Suprapubic skin (tissue), 4 donors: ENCODE measurements around the gene MISP. TPM values are rescaled to one million over a fixed set of nuclear protein-coding genes. Genes with fewer than 3 reads are reported as not detected.
A peak's percentile ranks its signal among the peaks of the same experiment; 100 is the strongest.
"Not testable (repeated sequence)": the region's sequence is repeated elsewhere in the genome, so short reads cannot be mapped to it uniquely, and the experiment has no call there.

Experiments used
- DNase-seq, 2 donors: peaks; one replicate each; pipeline ENCODE4 v3.0.0-alpha.2; 2019; ENCODE audit warnings: low spot score in 2 of 2
- H3K27ac ChIP-seq: fragments of 200-600 bp; sonication (generic); one replicate; pipeline ENCODE4 v1.5.1; 2019
- H3K27me3 ChIP-seq: fragments of 200-600 bp; sonication (generic); one replicate; pipeline ENCODE4 v1.5.1; 2019
- H3K36me3 ChIP-seq: fragments of 200-600 bp; sonication (generic); one replicate; pipeline ENCODE4 v1.5.1; 2019
- H3K4me1 ChIP-seq: fragments of 200-600 bp; sonication (generic); one replicate; pipeline ENCODE4 v1.5.1; 2019
- H3K4me3 ChIP-seq: fragments of 200-600 bp; sonication (generic); one replicate; pipeline ENCODE4 v1.5.1; 2019; ENCODE audit warnings: mild to moderate bottlenecking
- H3K9me3 ChIP-seq: fragments of 200-600 bp; sonication (generic); one replicate; pipeline ENCODE4 v1.5.1; 2019
- EP300 ChIP-seq: sonication (generic); formaldehyde crosslinking; IDR thresholded peaks from one replicate; pipeline ENCODE4 v1.6.1; 2017; ENCODE audit warnings: antibody characterized with exemption
- POLR2A ChIP-seq, 2 donors: fragments of 450-650 bp; IDR thresholded peaks; one replicate each; pipeline ENCODE4 v1.6.1; 2017; ENCODE audit warnings: antibody characterized with exemption in 2 of 2, mild to moderate bottlenecking in 2 of 2, moderate library complexity in 2 of 2
- POLR2AphosphoS5 ChIP-seq, 3 donors: sonication (generic); formaldehyde crosslinking; IDR thresholded peaks; one replicate each; pipeline ENCODE4 v1.6.1; 2017; ENCODE audit warnings: antibody characterized with exemption in 3 of 3
- WGBS: methylation state at CpG from one replicate; pipeline ENCODE4 v1.1.5; 2018; 5-methylcytosine and 5-hydroxymethylcytosine counted together
- total RNA-seq, 4 donors: library from RNA; depleted of rRNA; stranded (reverse); fragments of >200 nt; gene quantifications; one replicate each; pipeline ENCODE4 v1.1.0, GENCODE V29; 2016
- TF ChIP-seq, protein P1 (sequence below), 2 donors: fragments of 200-600 bp in 1 of 2; fragments of 450-650 bp in 1 of 2; sonication (generic) in 1 of 2; IDR thresholded peaks; one replicate each; pipeline ENCODE4 v1.5.1; 2016 to 2019; ENCODE audit warnings: antibody characterized with exemption in 2 of 2, mild to moderate bottlenecking in 1 of 2, moderate library complexity in 1 of 2

Gene MISP, protein sequence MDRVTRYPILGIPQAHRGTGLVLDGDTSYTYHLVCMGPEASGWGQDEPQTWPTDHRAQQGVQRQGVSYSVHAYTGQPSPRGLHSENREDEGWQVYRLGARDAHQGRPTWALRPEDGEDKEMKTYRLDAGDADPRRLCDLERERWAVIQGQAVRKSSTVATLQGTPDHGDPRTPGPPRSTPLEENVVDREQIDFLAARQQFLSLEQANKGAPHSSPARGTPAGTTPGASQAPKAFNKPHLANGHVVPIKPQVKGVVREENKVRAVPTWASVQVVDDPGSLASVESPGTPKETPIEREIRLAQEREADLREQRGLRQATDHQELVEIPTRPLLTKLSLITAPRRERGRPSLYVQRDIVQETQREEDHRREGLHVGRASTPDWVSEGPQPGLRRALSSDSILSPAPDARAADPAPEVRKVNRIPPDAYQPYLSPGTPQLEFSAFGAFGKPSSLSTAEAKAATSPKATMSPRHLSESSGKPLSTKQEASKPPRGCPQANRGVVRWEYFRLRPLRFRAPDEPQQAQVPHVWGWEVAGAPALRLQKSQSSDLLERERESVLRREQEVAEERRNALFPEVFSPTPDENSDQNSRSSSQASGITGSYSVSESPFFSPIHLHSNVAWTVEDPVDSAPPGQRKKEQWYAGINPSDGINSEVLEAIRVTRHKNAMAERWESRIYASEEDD
- 1 to 10 TPM in 2 of 4 donors, under 1 TPM in 1, not detected in 1; 0.60 to 6.5 (median 2.0) TPM for total RNA-seq

DNA sequence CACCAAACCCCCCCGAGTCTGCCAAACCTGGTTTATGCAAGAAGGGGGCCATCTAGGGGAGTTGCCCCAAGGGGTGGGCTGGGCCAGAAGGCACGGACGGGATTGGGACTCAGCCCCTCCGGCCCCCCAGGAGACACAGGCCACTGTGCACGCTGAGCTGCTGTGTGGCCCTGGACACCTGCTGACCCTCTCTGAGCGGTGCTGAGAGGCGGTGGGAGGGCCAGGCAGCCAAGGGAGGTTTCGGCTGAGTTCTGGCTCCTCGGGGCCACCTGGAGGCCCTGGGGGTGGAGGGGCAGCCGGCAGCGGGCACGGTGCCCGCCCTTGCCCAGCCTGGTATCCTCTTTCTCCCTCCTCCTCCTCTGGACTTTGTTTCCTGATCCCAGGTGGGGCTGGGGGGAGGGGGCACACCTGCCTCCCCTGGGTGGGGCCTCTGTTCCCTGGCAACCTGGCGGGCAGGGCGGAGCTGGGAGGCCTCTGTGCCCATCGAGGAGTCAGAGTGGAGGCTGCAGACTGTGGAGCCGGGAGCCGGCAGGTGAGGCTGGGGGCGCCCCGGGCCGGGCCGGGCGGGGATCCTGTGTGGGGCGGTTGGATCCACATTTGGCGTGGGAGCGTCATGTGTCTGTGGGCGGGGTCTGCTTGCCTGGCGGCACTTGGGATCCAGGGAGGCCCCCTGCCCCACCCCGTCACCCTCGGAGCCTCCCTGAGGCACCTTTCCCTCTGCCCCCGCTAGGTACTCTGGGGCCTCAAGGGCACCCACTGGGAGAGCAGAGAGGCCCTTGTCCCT is at the start of gene MISP:
MISP (plus strand) TSS at position 473 of the 784 bp plus-strand sequence. CDS start 5,835 bp downstream, outside the sequence.
- Histone ChIP-seq H3K4me3 (no peak within 1 kb of the TSS), H3K27ac (no peak within 1 kb of the TSS), H3K27me3 (no peaks in the 10 kb centered on the region), H3K36me3 (peaks cover 20% of the 10 kb centered on the region), H3K9me3 (no peaks in the 10 kb centered on the region), H3K4me1 (peaks cover 18% of the 10 kb centered on the region)
- 14% methylated on average over 6 of the region's 31 CpGs for WGBS
- DNase-seq = peak in 1 of 2 donors; percentile 66
- TF ChIP-seq, protein P1, sequence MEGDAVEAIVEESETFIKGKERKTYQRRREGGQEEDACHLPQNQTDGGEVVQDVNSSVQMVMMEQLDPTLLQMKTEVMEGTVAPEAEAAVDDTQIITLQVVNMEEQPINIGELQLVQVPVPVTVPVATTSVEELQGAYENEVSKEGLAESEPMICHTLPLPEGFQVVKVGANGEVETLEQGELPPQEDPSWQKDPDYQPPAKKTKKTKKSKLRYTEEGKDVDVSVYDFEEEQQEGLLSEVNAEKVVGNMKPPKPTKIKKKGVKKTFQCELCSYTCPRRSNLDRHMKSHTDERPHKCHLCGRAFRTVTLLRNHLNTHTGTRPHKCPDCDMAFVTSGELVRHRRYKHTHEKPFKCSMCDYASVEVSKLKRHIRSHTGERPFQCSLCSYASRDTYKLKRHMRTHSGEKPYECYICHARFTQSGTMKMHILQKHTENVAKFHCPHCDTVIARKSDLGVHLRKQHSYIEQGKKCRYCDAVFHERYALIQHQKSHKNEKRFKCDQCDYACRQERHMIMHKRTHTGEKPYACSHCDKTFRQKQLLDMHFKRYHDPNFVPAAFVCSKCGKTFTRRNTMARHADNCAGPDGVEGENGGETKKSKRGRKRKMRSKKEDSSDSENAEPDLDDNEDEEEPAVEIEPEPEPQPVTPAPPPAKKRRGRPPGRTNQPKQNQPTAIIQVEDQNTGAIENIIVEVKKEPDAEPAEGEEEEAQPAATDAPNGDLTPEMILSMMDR (IDR thresholded peaks at IDR 0.05) = no peak
- no peak for TF ChIP-seq EP300
- no peak for TF ChIP-seq POLR2A (IDR thresholded peaks at IDR 0.05)
- no peak for TF ChIP-seq POLR2AphosphoS5 (IDR thresholded peaks at IDR 0.05)

DNA sequence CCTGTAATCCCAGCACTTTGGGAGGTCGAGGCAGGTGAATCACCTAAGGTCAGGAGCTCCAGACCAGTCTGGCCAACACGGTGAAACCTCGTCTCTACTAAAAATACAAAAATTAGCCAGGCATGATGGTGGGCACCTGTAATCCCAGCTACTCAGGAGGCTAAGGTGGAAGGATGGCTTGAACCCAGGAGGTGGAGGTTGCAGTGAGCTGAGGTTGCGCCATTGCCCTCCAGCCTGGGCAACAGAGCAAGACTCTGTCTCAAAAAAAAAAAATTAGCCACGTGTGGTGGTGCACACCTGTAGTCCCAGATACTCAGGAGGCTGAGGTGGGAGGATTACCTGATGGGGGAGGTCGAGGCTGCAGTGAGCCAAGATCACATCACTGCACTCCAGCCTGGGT is 48.1 kb upstream of the MISP start:
- peaks cover 17% of the 10 kb centered on the region for H3K4me1 ChIP-seq
- not testable (repeated sequence) for H3K27ac ChIP-seq, H3K4me3 ChIP-seq, H3K9me3 ChIP-seq, H3K27me3 ChIP-seq, H3K36me3 ChIP-seq, DNase-seq
- 83% methylated on average over 6 of the region's 6 CpGs for WGBS

DNA sequence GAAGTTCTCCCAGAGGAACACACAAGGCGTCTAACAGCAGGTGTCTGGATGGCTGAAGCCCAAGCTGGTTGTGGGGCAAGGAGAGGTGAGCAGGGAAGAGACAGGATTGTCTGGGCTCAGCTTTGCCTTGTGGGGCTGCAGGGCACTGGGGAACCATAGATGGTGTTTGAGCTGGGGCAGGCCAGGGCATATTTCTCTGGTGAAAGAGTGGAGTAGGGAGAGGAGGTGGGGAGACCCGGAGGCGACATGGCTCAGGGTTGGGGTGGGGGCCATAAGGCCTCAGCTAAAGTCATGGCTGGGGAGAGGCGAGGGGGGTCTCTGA is 47.6 kb upstream of the MISP start:
- Histone ChIP-seq H3K4me1 (peaks cover 21% of the 10 kb centered on the region), H3K27me3 (no peaks in the 10 kb centered on the region), H3K9me3 (no peaks in the 10 kb centered on the region), H3K36me3 (no peaks in the 10 kb centered on the region), H3K4me3 (peak overlapping the region; percentile 11), H3K27ac (no peak overlapping the region)
- WGBS = 26% methylated on average over 4 of the region's 4 CpGs
- no peak for DNase-seq
- no peak for TF ChIP-seq EP300

DNA sequence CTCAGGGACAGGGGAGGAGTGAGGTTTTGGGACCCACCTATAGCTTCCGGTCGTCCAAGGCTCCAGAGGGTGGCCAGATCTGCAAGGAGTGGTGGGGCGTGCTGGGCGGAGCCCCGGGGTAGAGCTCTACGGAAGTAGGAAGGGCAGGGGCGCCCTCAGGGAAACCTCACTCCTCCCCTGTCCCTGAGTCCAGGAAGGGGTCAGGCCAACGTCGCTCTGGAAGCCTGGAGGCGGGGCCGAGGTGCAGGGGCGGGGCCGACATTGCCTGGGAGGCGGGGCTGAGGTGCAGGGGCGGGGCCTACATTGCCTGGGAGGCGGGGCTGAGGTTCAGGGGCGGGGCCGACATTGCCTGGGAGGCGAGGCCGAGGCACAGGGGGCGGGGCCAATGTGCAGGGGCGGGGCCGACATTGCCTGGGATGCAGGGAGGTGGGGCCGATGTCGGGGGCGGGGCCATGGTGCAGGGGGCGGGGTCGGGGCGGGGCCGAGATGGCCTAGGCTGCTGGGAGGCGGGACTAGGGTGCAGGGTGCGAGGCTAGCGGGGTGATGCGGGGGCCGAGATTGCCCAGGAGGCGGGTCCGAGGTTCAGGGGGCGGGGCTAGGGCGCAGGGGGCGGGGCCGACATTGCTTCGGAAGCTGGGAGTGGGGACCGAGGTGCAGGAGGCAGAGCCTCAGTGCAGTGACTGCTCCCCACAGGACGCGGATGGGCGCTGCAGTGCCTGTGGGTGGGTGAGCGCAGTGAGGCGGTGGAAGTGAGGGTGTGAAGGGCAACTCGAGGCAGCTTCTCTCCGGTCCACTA is 47.1 kb upstream of the MISP start:
- TF ChIP-seq POLR2A (IDR thresholded peaks at IDR 0.05) (no peak), EP300 (no peak), POLR2AphosphoS5 (IDR thresholded peaks at IDR 0.05) (no peak)
- TF ChIP-seq, protein P1 (IDR thresholded peaks at IDR 0.05) = no peak
- Histone ChIP-seq H3K27ac (no peak overlapping the region), H3K36me3 (no peaks in the 10 kb centered on the region), H3K4me3 (peak overlapping the region; percentile 11), H3K27me3 (no peaks in the 10 kb centered on the region), H3K4me1 (peaks cover 23% of the 10 kb centered on the region), H3K9me3 (no peaks in the 10 kb centered on the region)
- WGBS = 10% methylated on average over 29 of the region's 50 CpGs
- DNase-seq = peak in 1 of 2 donors; percentile 91

DNA sequence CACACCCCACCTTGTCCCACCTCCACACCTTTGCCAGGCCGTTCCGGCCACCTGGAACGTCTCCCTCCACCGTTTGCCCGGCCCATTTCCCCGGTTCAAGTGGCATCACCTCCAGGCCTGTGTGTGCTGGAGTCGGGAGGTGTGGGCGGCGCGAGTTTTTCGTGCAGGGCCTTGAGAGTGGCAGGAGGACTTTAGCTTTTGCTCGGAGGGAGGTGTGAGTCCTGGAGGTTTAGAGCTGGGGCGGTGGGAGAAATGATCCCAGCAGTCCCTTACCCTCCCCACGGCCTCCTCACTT is 46.5 kb upstream of the MISP start:
- Histone ChIP-seq H3K9me3 (no peaks in the 10 kb centered on the region), H3K4me3 (no peak overlapping the region), H3K27ac (no peak overlapping the region), H3K36me3 (no peaks in the 10 kb centered on the region), H3K27me3 (peaks cover 5% of the 10 kb centered on the region), H3K4me1 (peaks cover 27% of the 10 kb centered on the region)
- TF ChIP-seq EP300 (no peak), POLR2AphosphoS5 (IDR thresholded peaks at IDR 0.05) (no peak), POLR2A (IDR thresholded peaks at IDR 0.05) (no peak)
- TF ChIP-seq, protein P1 (IDR thresholded peaks at IDR 0.05) = no peak
- 44% methylated on average over 14 of the region's 14 CpGs for WGBS
- no peak for DNase-seq
